HUES6 (cell line): ENCODE measurements around the gene RTN4.
A peak's percentile ranks its signal among the peaks of the same experiment; 100 is the strongest.
"Not testable (repeated sequence)": the region's sequence is repeated elsewhere in the genome, so short reads cannot be mapped to it uniquely, and the experiment has no call there.

Experiments
- H3K27ac ChIP-seq: 2 replicates; pipeline ENCODE4 v1.7.0; 2013; ENCODE audit warnings: low read depth, mild to moderate bottlenecking, low read length, inconsistent platforms
- H3K27me3 ChIP-seq: 2 replicates; pipeline ENCODE4 v1.6.1; 2013; ENCODE audit warnings: low read length; ENCODE audit not compliant: control insufficient read depth, insufficient read depth
- H3K36me3 ChIP-seq: 2 replicates; pipeline ENCODE4 v1.6.1; 2013; ENCODE audit warnings: low read length; ENCODE audit not compliant: control insufficient read depth, insufficient read depth
- H3K4me1 ChIP-seq: 2 replicates; pipeline ENCODE4 v1.6.1; 2013; ENCODE audit warnings: low read length; ENCODE audit not compliant: control insufficient read depth, insufficient read depth
- H3K4me3 ChIP-seq: 2 replicates; pipeline ENCODE4 v1.5.1; 2013; ENCODE audit warnings: low read depth, low read length
- H3K9ac ChIP-seq: one replicate; pipeline ENCODE4 v1.6.1; 2013; ENCODE audit warnings: mild to moderate bottlenecking, low read length
- H3K9me3 ChIP-seq: 2 replicates; pipeline ENCODE4 v1.6.1; 2013; ENCODE audit warnings: low read depth, low read length; ENCODE audit not compliant: control insufficient read depth, insufficient read depth

Gene RTN4

GRCh38 chr2:55063226-55063625, 13.0 kb upstream of the RTN4 start:
- no peak overlapping the region for H3K27ac ChIP-seq
- no peak overlapping the region for H3K9ac ChIP-seq
- no peak overlapping the region for H3K4me3 ChIP-seq
- no peaks in the 10 kb centered on the region for H3K36me3 ChIP-seq
- no peaks in the 10 kb centered on the region for H3K27me3 ChIP-seq
- no peaks in the 10 kb centered on the region for H3K9me3 ChIP-seq
- no peaks in the 10 kb centered on the region for H3K4me1 ChIP-seq

- no peaks in the 10 kb centered on the region for H3K27me3 ChIP-seq
- H3K36me3 ChIP-seq: no peaks in the 10 kb centered on the region
- H3K9ac ChIP-seq: no peak overlapping the region
- no peaks in the 10 kb centered on the region for H3K9me3 ChIP-seq
- H3K4me1 ChIP-seq: no peaks in the 10 kb centered on the region
- H3K27ac ChIP-seq: no peak overlapping the region
- H3K4me3 ChIP-seq: no peak overlapping the region
Measured at GRCh38 chr2:55062754-55063153, 12.5 kb upstream of the RTN4 start.

- Histone ChIP-seq H3K36me3 (no peaks in the 10 kb centered on the region), H3K27me3 (no peaks in the 10 kb centered on the region), H3K27ac (no peak overlapping the region), H3K9ac (no peak overlapping the region), H3K4me1 (no peaks in the 10 kb centered on the region; the same call in 1 of the 2 replicates), H3K9me3 (no peaks in the 10 kb centered on the region), H3K4me3 (no peak overlapping the region)
Measured at GRCh38 chr2:55061523-55062344, 11.5 kb upstream of the RTN4 start.

- Histone ChIP-seq H3K27ac (no peak overlapping the region), H3K9ac (no peak overlapping the region), H3K4me3 (no peak overlapping the region), H3K4me1 (no peaks in the 10 kb centered on the region; the same call in 1 of the 2 replicates), H3K9me3 (no peaks in the 10 kb centered on the region), H3K36me3 (no peaks in the 10 kb centered on the region), H3K27me3 (no peaks in the 10 kb centered on the region)
Measured at GRCh38 chr2:55059793-55060192, 9.5 kb upstream of the RTN4 start.

- Histone ChIP-seq H3K9ac (no peak overlapping the region), H3K27me3 (no peaks in the 10 kb centered on the region), H3K36me3 (no peaks in the 10 kb centered on the region), H3K9me3 (no peaks in the 10 kb centered on the region), H3K4me1 (no peaks in the 10 kb centered on the region; the same call in 1 of the 2 replicates), H3K4me3 (no peak overlapping the region), H3K27ac (no peak overlapping the region)
Measured at GRCh38 chr2:55057474-55057873, 7.2 kb upstream of the RTN4 start.

- Histone ChIP-seq H3K9ac (no peak overlapping the region), H3K4me1 (peaks cover 6% of the 10 kb centered on the region), H3K4me3 (no peak overlapping the region), H3K27me3 (no peaks in the 10 kb centered on the region), H3K36me3 (no peaks in the 10 kb centered on the region), H3K27ac (no peak overlapping the region), H3K9me3 (no peaks in the 10 kb centered on the region)
Measured at GRCh38 chr2:55056024-55056521, 5.8 kb upstream of the RTN4 start.

- H3K4me1 ChIP-seq: peaks cover 6% of the 10 kb centered on the region
- no peak overlapping the region for H3K4me3 ChIP-seq
- H3K27ac ChIP-seq: no peak overlapping the region
- H3K27me3 ChIP-seq: no peaks in the 10 kb centered on the region
- no peak overlapping the region for H3K9ac ChIP-seq
- no peaks in the 10 kb centered on the region for H3K36me3 ChIP-seq
- no peaks in the 10 kb centered on the region for H3K9me3 ChIP-seq
Measured at GRCh38 chr2:55054106-55054875, 4.0 kb upstream of the RTN4 start.

- H3K4me1 ChIP-seq, H3K27ac ChIP-seq, H3K27me3 ChIP-seq, H3K36me3 ChIP-seq, H3K9me3 ChIP-seq, H3K4me3 ChIP-seq, H3K9ac ChIP-seq: not testable (repeated sequence)
Measured at GRCh38 chr2:55053225-55053624, 3.0 kb upstream of the RTN4 start.

- Histone ChIP-seq H3K4me1 (peaks cover 12% of the 10 kb centered on the region), H3K27me3 (no peaks in the 10 kb centered on the region), H3K4me3 (peak overlapping the region; percentile 65; the same call in 1 of the 2 replicates), H3K9me3 (no peaks in the 10 kb centered on the region), H3K27ac (no peak overlapping the region; the same call in 1 of the 2 replicates), H3K36me3 (peaks cover 5% of the 10 kb centered on the region; the same call in 1 of the 2 replicates), H3K9ac (peak overlapping the region; percentile 7)
Measured at GRCh38 chr2:55052129-55053061, 2.1 kb upstream of the RTN4 start.

- Histone ChIP-seq H3K4me1 (peaks cover 18% of the 10 kb centered on the region), H3K27me3 (no peaks in the 10 kb centered on the region), H3K36me3 (peaks cover 5% of the 10 kb centered on the region; the same call in 1 of the 2 replicates), H3K4me3 (peak overlapping the region; percentile 65), H3K9ac (peak overlapping the region; percentile 82), H3K9me3 (no peaks in the 10 kb centered on the region), H3K27ac (peak overlapping the region; percentile 89)
Measured at GRCh38 chr2:55051026-55051866, 995 bp upstream of the RTN4 start.
